Measurements from ENCODE around the gene NRBF2. TPM values are rescaled to one million over a fixed set of nuclear protein-coding genes. Genes with fewer than 3 reads are reported as not detected.

The NRBF2 gene
- total and polyA plus RNA-seq, 2 experiments from 2014 or later: 35.6 to 44.5 TPM

- Histone ChIP-seq H3K9me2 (replicated peaks; ENCODE audit: insufficient read depth) (no peaks in the 10 kb centered on the region), H3K79me2 (no peaks in the 10 kb centered on the region), H3K9me3 (ENCODE audit: low read depth) (no peaks in the 10 kb centered on the region), H4K20me1 (ENCODE audit: insufficient read depth, poor library complexity, severe bottlenecking) (peaks cover 6% of the 10 kb centered on the region), H3K4me2 (no peak overlapping the region), H3K27me3 (no peaks in the 10 kb centered on the region), H3K4me3 (no peak overlapping the region), H3K4me1 (ENCODE audit: insufficient read depth) (no peaks in the 10 kb centered on the region), H2AFZ (no peak overlapping the region), H3K27ac (no peak overlapping the region), H3K36me3 (replicated peaks; ENCODE audit: insufficient read depth, low read depth) (no peaks in the 10 kb centered on the region)
- TF ChIP-seq CTCF (IDR thresholded peaks at IDR 0.05; ENCODE audit: poor library complexity) (peak; percentile 81), EZH2 (IDR thresholded peaks at IDR 0.05; ENCODE audit: borderline replicate concordance) (no peak)
- DNase-seq (ENCODE audit: low spot score): peak; percentile 92
- WGBS (ENCODE audit: low lambda C conversion rate, missing lambda C conversion rate): 60% methylated on average over 3 of the region's 3 CpGs
These were observed 24.9 kb downstream of the NRBF2 start for GRCh38 chr10:63157845-63158624.

- no peak overlapping the region for H2AFZ ChIP-seq
- no peaks in the 10 kb centered on the region for H3K9me2 ChIP-seq (replicated peaks; ENCODE audit: insufficient read depth)
- no peaks in the 10 kb centered on the region for H3K36me3 ChIP-seq (replicated peaks; ENCODE audit: insufficient read depth, low read depth)
- no peaks in the 10 kb centered on the region for H3K9me3 ChIP-seq (ENCODE audit: low read depth)
- no peak overlapping the region for H3K4me2 ChIP-seq
- no peak for TF ChIP-seq EZH2 (IDR thresholded peaks at IDR 0.05; ENCODE audit: borderline replicate concordance)
- no peak for TF ChIP-seq CTCF (IDR thresholded peaks at IDR 0.05; ENCODE audit: poor library complexity)
- no peak for TF ChIP-seq EZH2phosphoT487 (IDR thresholded peaks at IDR 0.05; ENCODE audit: low read depth, severe bottlenecking, unreplicated experiment)
- H4K20me1 ChIP-seq (ENCODE audit: insufficient read depth, poor library complexity, severe bottlenecking): peaks cover 5% of the 10 kb centered on the region
- WGBS (ENCODE audit: low lambda C conversion rate, missing lambda C conversion rate): 68% methylated on average over 2 of the region's 2 CpGs
- H3K27me3 ChIP-seq: no peaks in the 10 kb centered on the region
- H3K4me3 ChIP-seq: no peak overlapping the region
- DNase-seq (ENCODE audit: low spot score): no peak
- no peak overlapping the region for H3K27ac ChIP-seq
- no peaks in the 10 kb centered on the region for H3K4me1 ChIP-seq (ENCODE audit: insufficient read depth)
- no peaks in the 10 kb centered on the region for H3K79me2 ChIP-seq
These were observed 28.5 kb downstream of the NRBF2 start for GRCh38 chr10:63161592-63161991.

GRCh38 chr10:63164166-63164623 lies 31.1 kb downstream of the NRBF2 start:
- H4K20me1 ChIP-seq (ENCODE audit: insufficient read depth, poor library complexity, severe bottlenecking): no peaks in the 10 kb centered on the region
- no peaks in the 10 kb centered on the region for H3K79me2 ChIP-seq
- no peaks in the 10 kb centered on the region for H3K36me3 ChIP-seq (replicated peaks; ENCODE audit: insufficient read depth, low read depth)
- H3K9me3 ChIP-seq (ENCODE audit: low read depth): no peaks in the 10 kb centered on the region
- no peak overlapping the region for H3K27ac ChIP-seq
- peaks cover under 1% of the 10 kb centered on the region for H3K4me1 ChIP-seq (ENCODE audit: insufficient read depth)
- no peak overlapping the region for H3K4me2 ChIP-seq
- no peak overlapping the region for H2AFZ ChIP-seq
- H3K9me2 ChIP-seq (replicated peaks; ENCODE audit: insufficient read depth): no peaks in the 10 kb centered on the region
- H3K4me3 ChIP-seq: no peak overlapping the region
- H3K27me3 ChIP-seq: no peaks in the 10 kb centered on the region
- no peak for DNase-seq (ENCODE audit: low spot score)
- 95% methylated on average over 2 of the region's 2 CpGs for WGBS (ENCODE audit: low lambda C conversion rate, missing lambda C conversion rate)
- TF ChIP-seq EZH2phosphoT487 (IDR thresholded peaks at IDR 0.05; ENCODE audit: low read depth, severe bottlenecking, unreplicated experiment): no peak
- no peak for TF ChIP-seq CTCF (IDR thresholded peaks at IDR 0.05; ENCODE audit: poor library complexity)
- no peak for TF ChIP-seq EZH2 (IDR thresholded peaks at IDR 0.05; ENCODE audit: borderline replicate concordance)
